ENCODE data around the gene MYNN.
"Not testable (repeated sequence)": the region's sequence is repeated elsewhere in the genome, so short reads cannot be mapped to it uniquely, and the experiment has no call there.

MYNN gene

GRCh38 chr3:169772897-169773816 lies at the start of gene MYNN:
TSS of gene MYNN (plus strand) at chr3:169773396. CDS start at chr3:169774296, 900 bp downstream.
- DNase-seq, result peak; percentile 88 to 97 (median 97)

DNA sequence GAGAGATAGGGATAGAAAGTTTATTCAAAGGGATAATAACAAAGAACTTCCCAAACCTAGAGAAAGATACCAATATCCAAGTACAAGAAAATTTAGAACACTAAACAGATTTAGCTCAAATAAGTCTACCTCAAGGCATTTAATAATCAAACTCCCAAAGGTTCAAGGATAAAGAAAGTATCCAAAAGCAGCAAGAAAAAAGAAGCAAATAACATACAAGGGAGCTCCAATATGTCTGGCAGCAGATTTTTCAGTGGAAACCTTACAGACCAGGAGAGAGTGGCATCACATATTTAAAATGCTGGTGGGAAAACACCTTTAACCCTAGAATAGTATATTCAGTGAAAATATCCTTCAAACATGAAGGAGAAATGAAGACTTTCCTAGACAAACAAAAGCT lies 41.3 kb upstream of the MYNN start:
- not testable (repeated sequence) for DNase-seq

DNA sequence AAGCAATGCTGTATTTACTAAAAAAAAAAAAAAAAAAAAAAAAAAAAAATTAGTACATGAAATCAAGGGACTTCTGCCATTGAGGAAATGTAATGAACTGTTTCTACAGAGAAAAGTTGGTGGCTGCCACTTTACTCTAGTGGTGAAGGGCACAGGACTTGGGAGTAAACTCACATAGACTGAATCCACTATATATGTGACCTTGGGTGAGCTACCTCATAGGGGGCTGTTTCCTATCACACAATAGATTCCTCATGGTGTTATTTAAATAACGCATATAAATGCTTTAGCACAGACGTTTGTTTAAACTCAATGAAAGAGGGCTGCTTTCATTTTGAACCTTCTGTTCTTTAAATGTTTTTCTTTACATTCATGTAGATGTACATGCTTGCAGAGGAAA lies 34.1 kb upstream of the MYNN start:
- no peak for DNase-seq

DNA sequence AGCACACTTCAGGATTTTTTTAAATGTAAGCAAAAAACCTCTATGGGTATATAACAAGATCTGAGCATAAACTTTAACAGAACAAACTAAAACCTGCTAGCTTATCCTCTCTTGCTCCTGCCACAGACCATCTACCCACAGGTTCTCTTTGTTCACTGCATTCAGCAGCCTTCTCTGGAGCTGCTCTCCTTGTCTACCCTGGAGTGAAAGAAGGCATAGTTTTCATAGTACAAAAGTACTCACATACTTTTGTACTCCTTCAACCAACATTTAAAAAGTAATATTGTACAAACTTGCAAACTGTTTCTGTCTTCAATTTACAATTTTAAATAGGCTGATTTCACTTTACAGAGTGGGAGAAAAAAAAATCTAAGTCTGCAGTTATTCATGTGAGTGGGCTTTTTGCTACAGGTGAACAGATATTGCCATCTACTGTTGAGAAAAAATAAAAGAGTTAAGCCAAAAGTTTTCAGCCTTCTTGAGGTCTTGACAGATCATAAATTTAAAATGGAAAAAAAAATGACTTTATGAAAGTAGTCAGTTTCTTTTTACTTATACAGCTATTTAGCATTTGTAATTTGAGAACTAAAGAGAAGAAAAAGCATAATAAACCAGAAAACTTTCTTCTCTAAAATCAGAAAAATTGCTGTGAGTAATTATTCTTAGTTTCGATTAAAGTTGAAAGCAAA lies 28.7 kb upstream of the MYNN start:
- peak in 2 of 3 experiments; percentile 12 to 61 for DNase-seq

DNA sequence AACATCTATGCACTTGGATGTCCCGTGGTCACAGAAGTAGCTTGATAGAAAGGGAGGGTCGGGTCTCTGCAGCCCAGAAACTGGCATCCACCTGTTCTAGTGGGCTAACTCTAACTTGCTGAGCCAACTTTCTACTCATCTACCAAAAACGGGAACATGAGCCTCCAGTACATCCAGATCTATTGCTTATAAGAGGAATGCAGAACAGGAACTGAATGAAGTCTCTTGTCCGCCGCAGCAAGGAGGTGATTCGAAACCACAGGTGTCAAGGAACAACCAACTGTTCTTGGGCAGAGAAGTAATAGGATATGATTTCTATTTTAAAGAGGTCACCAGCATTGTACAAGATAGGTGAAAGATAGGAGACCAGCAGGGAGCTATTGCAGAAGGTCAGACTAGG lies 26.3 kb upstream of the MYNN start:
- DNase-seq, result no peak

GRCh38 chr3:169748670-169749069 lies 24.5 kb upstream of the MYNN start:
- DNase-seq, result peak in 1 of 3 experiments; percentile 32

DNA sequence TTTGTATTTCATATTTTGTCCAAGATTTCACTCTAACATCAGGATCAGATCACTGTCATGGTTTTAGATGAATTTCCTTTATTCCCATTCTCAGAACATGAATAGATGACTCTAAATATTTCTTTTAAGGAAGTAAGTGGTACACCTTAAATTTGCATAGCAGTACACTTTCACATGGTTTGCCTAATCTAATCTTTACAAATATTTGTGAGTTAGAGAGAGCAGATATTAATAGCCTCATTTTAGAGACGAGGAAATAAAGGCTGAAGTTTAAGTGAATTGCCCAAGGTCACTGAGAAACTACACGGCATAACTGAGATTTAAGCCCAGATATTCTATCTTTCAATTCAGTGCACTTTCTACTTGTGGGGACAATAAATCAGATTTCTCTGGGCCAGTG lies 22.5 kb upstream of the MYNN start:
- DNase-seq, result no peak

DNA sequence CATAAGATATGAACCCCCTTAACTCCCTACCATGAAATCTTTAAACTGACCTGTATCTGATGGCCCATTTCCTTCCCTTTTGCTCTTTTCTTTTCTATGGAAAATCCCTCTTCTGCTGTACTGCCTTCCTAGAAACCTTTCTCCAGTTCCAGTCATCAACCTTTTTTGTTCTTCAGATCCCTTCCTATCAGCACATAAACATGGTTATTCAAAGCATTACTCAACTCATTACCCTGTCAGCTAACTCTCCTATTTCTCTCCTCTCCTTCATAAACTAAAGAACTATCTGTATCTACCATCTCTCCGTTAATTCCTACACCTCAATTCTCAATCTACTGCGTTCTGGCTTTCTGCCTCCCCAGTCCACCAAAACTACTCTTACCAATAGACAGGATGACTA lies 21.3 kb upstream of the MYNN start:
- no peak for DNase-seq

GRCh38 chr3:169754711-169755110 lies 18.5 kb upstream of the MYNN start:
- no peak for DNase-seq

GRCh38 chr3:169755488-169755887 lies 17.7 kb upstream of the MYNN start:
- no peak for DNase-seq

DNA sequence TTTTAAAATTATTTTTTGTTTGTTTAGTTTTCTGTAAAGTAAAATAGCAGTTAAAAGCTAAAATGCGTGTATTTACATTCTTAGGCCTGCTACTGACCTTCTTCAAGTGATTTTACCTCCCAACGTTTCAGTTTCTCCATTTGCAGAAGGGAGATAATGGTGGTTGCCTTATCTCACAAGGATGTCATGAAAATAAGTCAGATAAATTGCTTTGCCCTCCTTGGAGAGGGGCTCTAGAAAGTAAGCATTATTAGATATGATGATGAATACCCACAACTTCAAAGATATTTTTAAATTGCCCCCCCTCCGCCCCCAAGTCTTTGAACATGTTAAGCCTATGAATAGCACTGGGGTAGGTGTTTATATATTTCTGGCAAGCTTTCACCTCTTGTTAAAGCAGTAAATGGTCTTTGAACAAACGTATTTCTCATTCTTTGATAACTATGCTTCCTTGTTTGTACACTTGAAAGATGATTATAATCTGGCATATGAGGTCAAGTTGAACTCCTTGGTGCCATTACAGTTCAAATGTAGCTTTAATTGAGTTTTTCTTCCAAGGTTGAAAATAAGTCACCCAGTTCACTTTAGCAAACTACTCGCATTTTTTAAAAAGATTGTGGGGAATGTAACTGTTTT lies 14.7 kb upstream of the MYNN start:
- no peak for DNase-seq

DNA sequence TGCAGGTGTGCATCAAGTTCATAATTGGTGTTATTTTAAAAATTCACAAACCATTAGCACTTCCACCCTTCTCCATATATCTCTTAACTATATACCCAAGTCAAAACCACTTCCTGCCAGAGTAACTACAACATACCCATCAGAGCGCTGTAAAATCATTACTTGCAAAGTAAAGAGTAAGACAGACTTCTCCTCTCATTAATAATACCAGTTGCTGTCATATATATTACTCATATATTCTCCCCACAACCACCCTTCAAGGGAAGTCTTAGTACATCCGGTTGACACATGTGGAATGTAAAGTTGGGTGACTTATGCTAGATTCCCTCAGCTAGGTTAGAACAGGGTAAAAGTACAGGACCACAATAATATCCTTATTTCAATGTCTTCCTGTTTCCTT lies 13.9 kb upstream of the MYNN start:
- DNase-seq, result peak in 1 of 3 experiments; percentile 24

GRCh38 chr3:169760479-169760878 lies 12.7 kb upstream of the MYNN start:
- DNase-seq, result no peak

- peak; percentile 36 to 87 (median 81) for DNase-seq
Observed at GRCh38 chr3:169764312-169764881, 8.8 kb upstream of the MYNN start.

GRCh38 chr3:169764882-169765612 lies 8.1 kb upstream of the MYNN start, which contains the start of gene TERC:
TSS of gene TERC (minus strand) at chr3:169765060.
- peak; percentile 87 to 93 (median 92) for DNase-seq

DNA sequence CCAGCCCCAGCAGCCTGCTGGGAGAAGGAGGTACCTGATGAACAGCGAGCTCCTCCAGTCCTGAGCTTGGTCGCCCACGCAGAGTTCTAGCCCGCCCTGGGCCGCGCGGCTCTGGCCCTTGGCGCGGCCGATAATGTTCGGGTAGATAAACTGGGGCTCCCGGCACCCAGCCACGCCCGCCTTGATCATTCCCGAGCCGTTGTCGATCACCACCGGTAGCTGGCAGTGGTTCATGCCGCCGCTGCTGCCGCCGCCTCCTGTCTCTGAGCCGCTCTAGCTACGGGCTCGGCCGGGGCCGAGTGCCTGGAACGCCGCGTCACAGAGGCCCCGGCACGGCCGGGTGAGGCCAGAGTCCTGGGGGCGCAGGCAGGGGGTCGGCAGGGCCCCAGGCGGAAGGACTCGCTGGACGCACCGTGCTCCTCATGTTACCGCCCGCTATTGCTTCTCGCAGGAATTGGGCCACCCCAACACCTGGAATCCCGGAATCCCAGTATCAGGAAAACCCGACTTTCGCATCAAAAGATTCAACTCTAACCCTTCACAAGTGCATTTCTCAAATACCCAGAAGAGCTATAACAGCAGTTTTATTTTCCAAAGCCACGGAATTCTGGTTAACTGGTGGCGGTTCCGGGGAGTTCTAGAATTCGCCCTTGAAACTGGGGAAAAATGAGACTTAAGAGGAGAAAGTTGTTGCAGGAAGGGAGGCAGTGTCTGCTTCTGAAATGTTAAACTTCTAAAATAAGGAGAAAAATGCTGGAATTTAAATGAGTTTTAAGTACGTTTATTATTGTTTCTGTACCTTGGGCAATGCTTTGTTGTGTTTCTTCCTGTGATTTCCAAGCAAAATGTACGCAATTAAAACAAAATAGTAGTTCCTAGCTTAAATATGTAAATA lies 3.7 kb upstream of the MYNN start, which contains the start of gene ACTRT3:
Gene ACTRT3, minus strand, starts transcription at position 275 of the 895 bp plus-strand sequence. Its CDS starts 41 bp downstream, at position 234.
- DNase-seq, result peak in 2 of 3 experiments; percentile 19 to 33

DNA sequence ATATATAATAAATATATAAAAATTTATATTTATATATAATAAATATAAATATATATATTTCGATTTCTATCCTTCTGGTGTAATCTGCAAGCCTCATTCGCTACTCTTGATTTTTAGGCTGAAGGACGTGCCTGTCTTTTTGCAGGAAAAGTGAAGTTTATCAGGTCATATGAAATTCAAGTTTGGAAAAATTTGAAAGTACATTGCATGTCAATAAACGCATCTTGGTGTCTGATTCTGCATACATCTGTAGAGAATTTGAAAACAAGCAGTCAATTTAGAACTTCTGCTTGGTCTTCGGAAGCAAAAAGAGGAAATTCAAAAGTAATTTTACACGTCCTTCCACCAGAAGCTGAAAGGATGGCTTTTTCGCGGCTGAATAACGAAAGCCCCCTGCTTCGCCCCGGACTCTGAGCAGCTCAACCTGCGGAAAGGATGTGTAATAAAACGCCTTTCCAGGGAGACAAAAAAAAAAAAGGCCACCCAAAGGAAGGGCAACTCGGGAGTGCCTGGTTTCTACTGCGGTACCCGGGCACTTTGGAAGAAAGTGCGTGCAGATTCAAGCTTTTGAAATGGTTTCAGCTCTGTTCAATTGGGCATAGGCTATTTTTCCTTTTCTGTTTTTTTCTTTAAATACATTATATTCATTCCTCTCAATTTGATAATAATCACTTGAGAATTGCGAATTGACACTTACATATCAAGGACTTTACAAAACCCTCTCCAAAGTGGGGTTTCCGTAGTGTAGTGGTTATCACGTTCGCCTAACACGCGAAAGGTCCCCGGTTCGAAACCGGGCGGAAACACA lies 1.5 kb upstream of the MYNN start:
- DNase-seq, result peak; percentile 89 to 99 (median 89)

GRCh38 chr3:169772305-169772896 lies 795 bp upstream of the MYNN start:
- peak; percentile 82 to 96 (median 94) for DNase-seq

GRCh38 chr3:169774186-169774585 lies 990 bp downstream of the MYNN start:
- DNase-seq, result no peak

GRCh38 chr3:169777822-169778221 lies 4.6 kb downstream of the MYNN start:
- no peak for DNase-seq

Data from NCI-H1417 (cell line).